ENCODE measurements around the gene JMJD1C.

Gene JMJD1C

GRCh38 chr10:63241841-63242281 is 223.9 kb downstream of the JMJD1C start:
- H3K4me2 ChIP-seq (ENCODE audit: low read depth, low read length, poor library complexity, severe bottlenecking), result peak overlapping the region; percentile 46
- peaks cover 22% of the 10 kb centered on the region for H4K20me1 ChIP-seq (ENCODE audit: low read depth, low read length)
- peaks cover 17% of the 10 kb centered on the region for H3F3A ChIP-seq (ENCODE audit: insufficient read depth)
- no peaks in the 10 kb centered on the region for H3K27me3 ChIP-seq (ENCODE audit: low read length)
- no peak for TF ChIP-seq CTCF (IDR thresholded peaks at IDR 0.05; ENCODE audit: insufficient read depth, low read length, poor library complexity, severe bottlenecking)
- peak overlapping the region; percentile 55 for H3K27ac ChIP-seq (ENCODE audit: low read depth, low read length)
- no peaks in the 10 kb centered on the region for H3K9me3 ChIP-seq (ENCODE audit: insufficient read depth, low read length)
- H3K4me3 ChIP-seq (ENCODE audit: insufficient read depth, low read length, poor library complexity, severe bottlenecking), result no peak overlapping the region
- H3K79me2 ChIP-seq (ENCODE audit: insufficient read depth, low read length), result peaks cover 100% of the 10 kb centered on the region
- H3K9me2 ChIP-seq (replicated peaks; ENCODE audit: insufficient read depth, low read length), result no peaks in the 10 kb centered on the region
- no peak overlapping the region for H3K9ac ChIP-seq (ENCODE audit: low read length)
- no peak overlapping the region for H2AFZ ChIP-seq (ENCODE audit: low read depth, low read length, severe bottlenecking)
- peaks cover 2% of the 10 kb centered on the region; the same call in 1 of the 2 replicates for H3K36me3 ChIP-seq (ENCODE audit: low read length)

GRCh38 chr10:63240807-63241206 is 225.0 kb downstream of the JMJD1C start:
- TF ChIP-seq EZH2phosphoT487 (conservative IDR thresholded peaks at IDR 0.05; ENCODE audit: low read length) (no peak), CTCF (IDR thresholded peaks at IDR 0.05; ENCODE audit: insufficient read depth, low read length, poor library complexity, severe bottlenecking) (no peak)
- Histone ChIP-seq H3K9me3 (ENCODE audit: insufficient read depth, low read length) (no peaks in the 10 kb centered on the region), H4K20me1 (ENCODE audit: low read depth, low read length) (peaks cover 17% of the 10 kb centered on the region), H3K27me3 (ENCODE audit: low read length) (no peaks in the 10 kb centered on the region), H3K9ac (ENCODE audit: low read length) (no peak overlapping the region), H2AFZ (ENCODE audit: low read depth, low read length, severe bottlenecking) (no peak overlapping the region), H3K36me3 (ENCODE audit: low read length) (no peaks in the 10 kb centered on the region), H3K9me2 (replicated peaks; ENCODE audit: insufficient read depth, low read length) (no peaks in the 10 kb centered on the region), H3K4me2 (ENCODE audit: low read depth, low read length, poor library complexity, severe bottlenecking) (no peak overlapping the region), H3K27ac (ENCODE audit: low read depth, low read length) (no peak overlapping the region; the same call in 1 of the 2 replicates), H3K4me3 (ENCODE audit: insufficient read depth, low read length, poor library complexity, severe bottlenecking) (no peak overlapping the region), H3K79me2 (ENCODE audit: insufficient read depth, low read length) (peaks cover 100% of the 10 kb centered on the region), H3F3A (ENCODE audit: insufficient read depth) (peaks cover 22% of the 10 kb centered on the region)

- no peaks in the 10 kb centered on the region for H3K9me2 ChIP-seq (replicated peaks; ENCODE audit: insufficient read depth, low read length)
- H3K36me3 ChIP-seq (ENCODE audit: low read length), result no peaks in the 10 kb centered on the region
- H3K9ac ChIP-seq (ENCODE audit: low read length), result no peak overlapping the region
- no peak overlapping the region for H3K4me2 ChIP-seq (ENCODE audit: low read depth, low read length, poor library complexity, severe bottlenecking)
- peaks cover 100% of the 10 kb centered on the region for H3K79me2 ChIP-seq (ENCODE audit: insufficient read depth, low read length)
- H3K9me3 ChIP-seq (ENCODE audit: insufficient read depth, low read length), result no peaks in the 10 kb centered on the region
- no peak overlapping the region for H3K4me3 ChIP-seq (ENCODE audit: insufficient read depth, low read length, poor library complexity, severe bottlenecking)
- peaks cover 22% of the 10 kb centered on the region for H3F3A ChIP-seq (ENCODE audit: insufficient read depth)
- TF ChIP-seq EZH2phosphoT487 (conservative IDR thresholded peaks at IDR 0.05; ENCODE audit: low read length), result no peak
- no peak for TF ChIP-seq CTCF (IDR thresholded peaks at IDR 0.05; ENCODE audit: insufficient read depth, low read length, poor library complexity, severe bottlenecking)
- peaks cover 17% of the 10 kb centered on the region for H4K20me1 ChIP-seq (ENCODE audit: low read depth, low read length)
- H2AFZ ChIP-seq (ENCODE audit: low read depth, low read length, severe bottlenecking), result no peak overlapping the region
- no peak overlapping the region for H3K27ac ChIP-seq (ENCODE audit: low read depth, low read length)
- no peaks in the 10 kb centered on the region for H3K27me3 ChIP-seq (ENCODE audit: low read length)
These were observed 227.3 kb downstream of the JMJD1C start for GRCh38 chr10:63238501-63238900.

All from SU-DHL-6 (cell line).